Nucleus accumbens (tissue), 56 donors: ENCODE measurements around the gene PLXNB1.
A peak's percentile ranks its signal among the peaks of the same experiment; 100 is the strongest.
"Not testable (repeated sequence)": the region's sequence is repeated elsewhere in the genome, so short reads cannot be mapped to it uniquely, and the experiment has no call there.

Experiments
- DNase-seq, 56 donors: peaks; one replicate each; lab custom pipeline; 2025; lab: John Stamatoyannopoulos, UW

The PLXNB1 gene

DNA sequence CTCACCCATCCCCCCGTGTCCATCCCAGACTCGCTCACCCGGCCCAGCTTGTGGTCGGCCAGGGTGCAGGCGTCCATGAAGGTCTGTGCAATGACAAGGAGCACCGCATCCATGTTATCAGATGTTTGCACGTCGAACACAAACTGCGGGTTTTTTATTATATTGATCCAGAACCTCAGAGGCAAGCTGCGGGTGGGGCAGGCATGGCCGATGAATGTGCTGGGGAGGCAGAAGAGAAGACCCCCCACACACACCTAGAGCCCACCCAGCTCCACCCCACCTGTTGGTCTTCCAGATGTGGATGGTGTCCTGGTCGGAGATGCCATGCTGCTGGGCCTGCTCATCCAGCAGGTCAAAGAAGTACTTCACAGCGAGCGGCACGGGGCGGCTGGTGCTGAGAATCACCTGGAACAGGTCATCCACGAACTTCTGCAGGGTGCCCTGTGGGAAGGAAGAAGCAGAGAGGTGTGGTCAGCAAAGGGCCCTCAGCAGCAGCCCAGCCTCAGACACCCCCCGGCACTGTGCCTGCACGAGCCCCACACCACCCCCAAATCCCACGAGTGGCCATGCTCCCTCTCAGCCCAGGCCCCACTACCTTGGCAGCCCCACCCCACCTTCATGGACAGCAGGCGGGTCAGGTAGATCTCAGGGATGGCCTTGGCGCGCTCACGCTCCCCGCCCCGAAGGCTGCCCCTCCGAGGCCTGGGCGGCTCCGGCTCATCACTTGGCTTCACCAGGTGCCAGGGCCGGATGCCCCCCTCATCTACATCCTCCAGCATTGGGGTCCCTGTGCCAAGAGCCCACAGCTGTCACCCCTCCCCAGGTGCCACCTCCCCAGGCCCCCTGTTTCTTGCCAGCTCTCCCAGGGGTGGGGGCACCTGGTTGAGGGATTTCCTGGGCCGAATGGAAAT, 20.3 kb downstream of the PLXNB1 start:
- no peak for DNase-seq

DNA sequence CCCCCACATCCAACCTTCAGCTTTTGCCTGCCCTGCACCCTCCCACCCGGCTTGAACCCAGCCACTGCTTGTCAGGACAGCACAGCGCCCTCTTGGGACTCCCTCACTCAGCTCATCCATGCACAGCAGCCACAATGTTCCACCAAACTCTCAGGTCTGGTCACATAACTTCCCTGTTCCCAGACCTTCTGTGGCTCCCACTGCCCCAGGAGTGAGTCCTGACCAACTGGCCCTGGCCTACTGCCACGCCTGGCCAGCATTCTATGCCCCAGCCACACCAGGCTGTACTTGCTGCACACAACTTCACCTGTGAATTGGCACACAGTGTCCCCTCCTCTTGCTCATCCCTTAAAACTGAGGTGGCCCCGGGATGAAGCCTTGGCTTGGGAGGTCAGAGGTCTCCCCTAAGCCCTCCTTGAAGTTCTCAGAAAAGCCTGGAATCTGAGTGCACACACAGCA, 21.0 kb downstream of the PLXNB1 start:
- DNase-seq: no peak

- no peak for DNase-seq
Observed at GRCh38 chr3:48407542-48408099, 22.3 kb downstream of the PLXNB1 start.

GRCh38 chr3:48406443-48407431, 23.1 kb downstream of the PLXNB1 start:
- no peak for DNase-seq

- no peak for DNase-seq
Observed at GRCh38 chr3:48405971-48406370, 23.9 kb downstream of the PLXNB1 start.

GRCh38 chr3:48405343-48405881, 24.5 kb downstream of the PLXNB1 start:
- DNase-seq: peak in 1 of 56 donors; percentile 8

- DNase-seq: peak in 3 of 56 donors; percentile 8 to 15 (median 11)
Observed at GRCh38 chr3:48404440-48405342, 25.2 kb downstream of the PLXNB1 start.

DNA sequence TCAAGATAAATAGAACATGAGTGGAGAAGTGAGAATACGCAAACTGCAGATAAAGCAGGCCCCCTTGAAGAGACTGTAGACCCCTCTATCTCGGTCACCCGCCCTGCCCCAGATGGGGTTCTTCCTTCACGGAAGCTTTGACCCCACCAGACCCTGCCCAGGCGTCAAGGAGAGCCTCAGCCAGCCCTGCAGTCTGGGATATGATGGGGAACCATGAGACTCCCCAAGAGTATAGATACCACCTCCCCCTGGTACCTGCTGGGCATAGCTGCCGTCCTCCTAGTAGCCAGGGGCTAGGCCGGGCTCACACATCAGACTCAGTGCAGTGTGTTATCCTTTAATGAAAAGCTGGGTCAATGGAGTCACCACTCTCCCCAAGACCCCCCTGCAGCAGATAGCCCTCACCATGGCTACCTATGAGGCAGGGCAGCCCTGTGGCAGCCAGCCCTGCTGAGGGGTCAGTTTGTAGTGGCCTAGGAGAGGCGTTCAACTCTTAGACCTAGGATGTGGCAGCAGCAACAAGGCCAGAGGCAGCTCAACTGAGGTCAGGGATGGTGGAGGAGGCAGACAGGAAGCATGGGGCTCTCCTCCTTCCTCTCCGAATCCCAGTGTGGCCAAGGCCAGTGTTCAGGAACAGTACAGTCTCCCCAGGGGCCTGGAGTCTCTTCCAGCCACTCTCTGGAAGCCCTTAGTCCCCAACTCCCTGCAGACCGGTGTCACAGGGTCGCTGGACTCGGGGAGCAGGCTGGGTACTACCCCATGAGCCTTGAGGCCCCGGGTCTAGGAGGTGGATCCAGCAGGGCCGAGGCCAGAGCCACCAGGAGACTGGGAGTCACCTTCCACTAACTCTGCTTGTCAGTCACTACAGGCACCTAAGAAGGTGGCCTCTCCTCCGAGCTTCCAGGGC, 26.1 kb downstream of the PLXNB1 start:
- no peak for DNase-seq

GRCh38 chr3:48402907-48403306, 27.0 kb downstream of the PLXNB1 start:
- no peak for DNase-seq

DNA sequence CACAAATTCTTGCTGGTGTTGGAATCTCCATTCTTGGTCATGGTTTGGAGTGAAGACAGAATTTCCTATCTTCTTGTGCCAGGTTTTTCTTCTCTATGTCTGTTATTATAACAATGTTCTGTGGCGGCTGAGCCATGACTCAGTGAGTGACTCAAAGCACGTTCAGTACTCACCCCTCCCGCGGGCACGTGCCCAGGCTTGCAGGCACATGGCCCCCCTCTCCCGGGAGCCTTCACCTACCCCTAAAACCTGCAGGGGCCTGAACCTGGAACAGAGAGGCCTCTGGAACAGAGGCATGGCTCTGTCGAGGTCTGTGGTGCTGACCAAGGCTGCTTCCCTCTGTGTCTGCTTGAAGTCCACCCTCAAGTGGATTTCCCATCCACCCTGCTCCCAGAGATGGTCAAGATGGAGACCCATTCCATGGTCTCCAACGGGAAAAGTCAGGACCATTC, 27.6 kb downstream of the PLXNB1 start:
- peak in 6 of 56 donors; percentile 14 to 63 (median 32) for DNase-seq

DNA sequence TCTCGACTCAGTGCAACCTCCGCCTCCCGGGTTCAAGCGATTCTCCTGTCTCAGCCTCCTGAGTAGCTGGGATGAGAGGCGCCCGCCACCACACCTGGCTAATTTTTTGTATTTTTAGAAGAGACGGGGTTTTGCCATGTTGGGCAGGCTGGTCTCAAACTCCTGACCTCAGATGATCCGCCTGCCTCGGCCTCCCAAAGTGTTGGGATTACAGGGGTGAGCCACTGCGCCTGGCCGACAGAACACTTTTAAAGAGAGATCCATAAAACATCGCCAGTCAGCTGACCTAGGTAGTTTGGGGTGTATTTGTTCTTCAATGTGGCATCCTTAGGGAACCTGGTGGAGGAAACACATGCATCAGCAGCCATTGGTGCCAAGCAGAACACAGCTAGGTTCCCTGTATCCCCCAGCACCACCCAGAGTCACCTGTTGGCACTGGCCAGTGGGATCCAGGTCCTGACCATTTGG, 28.4 kb downstream of the PLXNB1 start:
- not testable (repeated sequence) for DNase-seq

- peak in 24 of 56 donors; percentile 4 to 70 (median 31) for DNase-seq
Observed at GRCh38 chr3:48400824-48401433, 29.0 kb downstream of the PLXNB1 start.

DNA sequence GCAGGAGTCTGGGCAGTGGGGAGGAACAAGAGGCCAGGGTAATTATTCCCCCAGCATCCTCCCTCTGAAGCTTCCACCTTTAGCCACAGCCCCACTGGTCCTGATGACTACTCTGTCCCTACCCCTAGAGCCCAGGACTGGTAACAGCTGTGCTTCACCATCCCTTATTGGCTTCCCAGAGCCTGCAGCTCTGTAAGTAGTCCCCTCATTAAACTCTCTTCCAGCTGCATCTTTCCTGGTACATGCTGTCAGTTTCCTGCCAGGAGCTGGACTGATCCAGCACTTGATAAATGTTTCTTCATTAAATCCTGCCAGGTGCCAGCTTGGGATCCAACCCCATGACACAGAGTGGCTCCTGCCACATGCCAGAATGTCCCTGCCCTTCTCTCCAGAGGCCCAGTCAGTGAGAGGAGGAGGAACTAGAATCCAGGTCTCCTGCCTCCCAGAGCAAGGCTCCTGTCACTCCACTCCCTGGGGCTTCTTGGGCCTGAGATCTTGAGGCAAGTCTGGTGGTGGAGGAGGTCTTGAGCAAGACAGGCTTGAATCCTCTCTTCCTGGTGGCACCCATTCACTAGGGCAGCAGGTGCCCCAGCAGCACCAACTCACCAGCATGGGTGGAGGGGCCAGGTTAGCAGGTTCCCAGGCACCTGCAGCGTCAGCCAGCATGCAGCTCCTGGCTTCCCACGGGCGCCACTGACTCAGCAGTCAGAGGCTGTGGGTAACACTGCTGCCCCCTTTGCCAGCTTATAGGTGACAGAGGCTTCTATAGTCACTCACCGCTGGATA, 30.3 kb downstream of the PLXNB1 start:
- peak in 4 of 56 donors; percentile 4 to 28 (median 16) for DNase-seq

DNA sequence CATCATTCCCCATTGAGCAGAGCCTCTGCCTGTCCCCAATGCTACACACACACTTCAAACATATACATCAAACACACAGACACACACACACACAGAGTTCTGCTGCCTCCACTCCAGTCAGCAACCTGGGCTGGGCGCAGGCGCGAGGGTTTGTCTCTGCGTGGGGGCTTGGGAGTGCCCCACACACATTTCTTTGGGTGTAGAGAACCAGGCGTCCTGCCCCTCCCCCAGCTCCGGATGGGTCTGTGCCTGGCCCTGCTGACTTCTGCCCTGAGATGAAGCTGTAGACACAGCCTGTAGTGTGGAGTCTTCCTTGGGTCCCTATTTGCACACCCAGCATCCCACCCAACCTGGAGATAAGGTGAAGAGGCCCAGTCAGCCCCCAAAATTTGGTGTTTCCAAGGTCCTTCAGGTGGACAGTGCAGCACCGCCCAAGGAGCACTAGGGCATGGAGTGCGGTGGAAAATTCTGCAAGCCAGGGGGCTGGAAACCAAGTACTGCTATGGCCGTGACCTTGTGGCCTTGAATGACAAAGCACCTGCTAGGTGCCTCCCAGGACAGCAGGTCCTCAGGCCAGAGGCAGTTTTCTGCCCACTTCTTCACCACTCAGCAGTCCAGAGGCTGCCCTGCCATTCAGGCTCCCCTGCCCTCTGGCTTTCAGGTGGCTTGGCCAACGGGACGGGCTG, 31.0 kb downstream of the PLXNB1 start:
- DNase-seq: peak in 1 of 56 donors; percentile 14

GRCh38 chr3:48397767-48398681, 31.9 kb downstream of the PLXNB1 start:
- DNase-seq: no peak
